ENCODE results near the gene CDH26.
"Not testable (repeated sequence)": the region's sequence is repeated elsewhere in the genome, so short reads cannot be mapped to it uniquely, and the experiment has no call there.

The CDH26 gene

DNA sequence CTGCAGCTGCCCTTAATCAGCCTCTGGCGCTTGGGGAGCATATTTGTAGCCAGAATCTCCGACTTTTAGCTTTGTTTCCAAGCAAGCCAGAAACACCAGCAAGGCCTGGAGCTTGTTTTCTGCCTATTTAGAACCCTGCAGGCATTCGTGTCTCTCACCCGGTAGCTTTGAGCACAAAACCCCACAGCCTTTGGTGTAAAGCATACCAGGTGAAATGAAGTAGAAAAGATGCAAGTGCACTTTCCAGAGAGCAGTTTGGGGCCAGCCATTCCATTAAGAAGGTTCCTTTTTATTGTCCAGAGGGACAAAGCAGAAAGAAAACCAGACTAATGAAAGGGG is 17.3 kb upstream of the CDH26 start:
- no peak for DNase-seq (ENCODE audit: low read depth, low spot score)

- no peak for DNase-seq (ENCODE audit: low read depth, low spot score)
These were observed 16.0 kb upstream of the CDH26 start for GRCh38 chr20:59942245-59942644.

- DNase-seq (ENCODE audit: low read depth, low spot score), result no peak
These were observed 13.5 kb upstream of the CDH26 start for GRCh38 chr20:59944726-59945125.

DNA sequence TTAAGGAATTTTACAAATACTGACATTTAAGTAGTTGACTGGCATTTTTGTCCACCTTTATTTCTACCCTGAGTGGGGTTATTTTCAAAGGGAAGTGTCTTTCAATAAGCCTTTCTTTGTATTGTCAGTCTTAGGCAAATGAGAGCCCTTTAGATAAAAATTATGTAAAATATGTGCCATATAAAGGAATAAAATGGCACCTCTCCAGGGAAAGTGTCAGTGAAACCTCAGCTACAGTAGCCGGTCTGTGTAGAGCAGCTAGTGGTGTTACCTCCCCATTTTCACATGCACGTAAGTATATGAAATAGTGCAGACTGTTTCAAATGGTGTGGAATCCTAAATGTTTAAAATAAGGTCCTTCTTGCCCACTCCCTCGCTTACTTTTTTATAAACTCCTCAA is 13.0 kb upstream of the CDH26 start:
- no peak for DNase-seq (ENCODE audit: low read depth, low spot score)

DNA sequence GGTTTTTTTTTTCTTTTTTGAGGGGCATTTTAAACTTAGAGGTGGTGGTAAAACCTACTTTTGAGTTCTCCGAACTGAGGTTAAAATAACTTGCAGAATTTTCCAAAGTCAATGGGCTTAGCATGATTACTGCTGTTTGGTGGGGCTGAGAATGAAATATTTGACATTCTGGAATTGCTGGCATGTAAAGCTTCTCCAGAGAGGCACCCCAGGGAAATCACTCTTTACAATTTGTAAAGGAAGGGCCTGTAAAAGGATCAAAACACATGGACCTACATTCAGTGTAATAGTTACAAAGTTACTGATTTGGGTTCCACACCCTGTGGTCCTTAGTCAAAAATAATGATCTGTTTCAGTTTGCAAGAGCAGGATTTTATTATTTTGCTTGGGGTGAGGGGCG is 12.5 kb upstream of the CDH26 start:
- no peak for DNase-seq (ENCODE audit: low read depth, low spot score)

DNA sequence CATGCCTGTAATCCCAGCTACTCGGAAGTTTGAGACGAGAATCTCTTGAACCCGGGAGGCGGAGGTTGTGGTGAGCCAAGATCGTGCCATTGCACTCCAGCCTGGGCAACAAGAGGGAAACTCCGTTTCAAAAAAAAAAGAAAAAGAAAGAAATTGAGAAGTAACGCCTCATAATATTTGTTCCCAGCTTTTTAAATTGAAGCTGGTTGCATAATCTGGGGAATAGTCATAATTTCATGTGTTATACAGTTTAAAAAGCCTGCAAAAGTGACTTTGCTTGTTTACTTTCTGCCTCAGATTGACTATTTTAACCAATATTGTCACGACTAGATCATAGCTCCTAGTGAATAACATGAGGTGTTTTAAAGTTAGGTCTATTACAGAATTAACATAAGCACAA is 10.8 kb upstream of the CDH26 start:
- DNase-seq (ENCODE audit: low read depth, low spot score), result no peak

GRCh38 chr20:59948212-59948611 is 10.0 kb upstream of the CDH26 start:
- no peak for DNase-seq (ENCODE audit: low read depth, low spot score)

DNA sequence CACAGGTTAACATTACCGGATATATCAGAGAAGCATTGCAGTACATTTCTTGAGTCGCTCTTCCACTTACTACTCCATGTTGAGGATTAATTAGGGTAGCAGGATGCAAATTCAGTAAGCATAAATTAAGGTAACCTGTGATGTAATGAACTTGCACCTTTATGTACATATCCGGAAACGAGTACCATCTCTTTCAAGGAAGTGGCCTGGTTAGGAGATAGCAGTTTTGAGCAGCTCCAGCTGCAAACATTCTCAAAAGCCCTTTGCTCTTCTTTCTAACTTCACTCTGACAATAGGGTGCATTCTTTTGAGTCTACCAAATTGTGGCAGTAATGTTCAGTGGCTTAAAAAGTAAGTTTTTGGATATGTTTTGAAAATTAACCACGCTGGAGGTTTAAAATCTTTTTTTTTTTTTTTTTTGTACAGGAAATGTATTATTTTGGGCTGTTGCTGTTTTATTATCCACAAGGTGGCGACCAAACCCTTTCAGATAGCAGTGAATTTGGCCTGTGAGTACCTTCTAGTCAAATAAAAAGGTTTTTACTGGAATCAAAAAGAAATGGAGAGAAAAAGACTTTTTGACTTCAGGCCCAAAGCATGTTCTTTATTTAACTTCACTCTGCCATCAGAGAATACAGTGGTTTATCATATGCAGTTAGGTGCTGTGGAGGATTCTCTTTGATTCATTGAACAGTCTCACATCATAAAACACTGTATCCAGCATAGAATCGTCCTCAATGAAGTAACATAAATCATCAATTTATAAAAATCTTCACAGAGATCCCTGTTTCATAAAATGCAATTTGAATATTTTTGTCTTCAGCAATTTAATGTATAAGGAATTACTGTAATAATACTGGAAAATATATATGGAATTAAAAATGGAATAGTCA is 9.1 kb upstream of the CDH26 start:
- DNase-seq (ENCODE audit: low read depth, low spot score), result no peak

- DNase-seq (ENCODE audit: low read depth, low spot score), result no peak
These were observed 8.3 kb upstream of the CDH26 start for GRCh38 chr20:59949911-59950310.

DNA sequence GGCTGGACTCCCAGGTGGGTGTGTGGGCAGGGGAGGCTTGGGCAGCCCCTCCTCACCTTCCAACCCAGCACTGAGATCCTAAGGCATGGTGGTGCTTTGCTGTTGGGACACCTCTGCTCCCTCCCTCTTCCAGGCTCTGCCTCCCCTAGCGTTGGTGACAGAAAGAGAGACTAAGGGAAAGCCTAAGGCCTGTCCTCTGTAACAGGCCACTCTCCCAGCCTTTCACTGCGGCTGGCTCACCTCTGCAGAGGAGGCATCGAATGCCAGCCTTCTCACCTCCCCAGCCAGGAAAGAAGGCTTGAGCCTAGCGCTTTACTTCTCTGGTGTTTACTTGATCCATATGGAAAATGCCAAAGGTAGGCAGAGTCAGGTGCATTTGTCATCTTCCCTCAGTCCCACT is 3.5 kb upstream of the CDH26 start:
- DNase-seq (ENCODE audit: low read depth, low spot score), result no peak

- no peak for DNase-seq (ENCODE audit: low read depth, low spot score)
These were observed 3.0 kb upstream of the CDH26 start for GRCh38 chr20:59955131-59955796.

- DNase-seq (ENCODE audit: low read depth, low spot score), result not testable (repeated sequence)
These were observed 655 bp upstream of the CDH26 start for GRCh38 chr20:59957568-59957967.

GRCh38 chr20:59958626-59959025 is 403 bp downstream of the CDH26 start:
- DNase-seq (ENCODE audit: low read depth, low spot score), result no peak

- no peak for DNase-seq (ENCODE audit: low read depth, low spot score)
These were observed 3.2 kb downstream of the CDH26 start for GRCh38 chr20:59961423-59961822.

GRCh38 chr20:59962155-59962554 is 3.9 kb downstream of the CDH26 start:
- DNase-seq (ENCODE audit: low read depth, low spot score), result no peak

DNA sequence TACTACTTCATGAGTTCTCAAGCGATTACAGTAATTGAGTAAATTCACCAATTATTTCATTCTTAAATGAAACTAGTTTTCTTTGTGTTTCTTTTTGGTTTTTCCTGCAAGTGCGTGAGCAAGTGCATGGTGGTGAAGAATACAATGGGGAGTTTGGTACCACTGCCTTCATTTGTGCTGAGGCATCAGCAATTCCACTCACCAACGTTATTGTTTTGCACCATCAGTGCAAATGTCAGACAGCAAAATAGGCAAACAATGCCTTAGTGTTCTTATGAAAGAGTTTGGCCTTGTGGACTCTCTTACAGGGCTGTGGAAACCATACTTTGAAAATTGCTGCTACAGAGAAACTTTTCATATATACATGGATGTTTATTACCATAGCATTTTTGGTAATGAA is 8.2 kb downstream of the CDH26 start:
- DNase-seq (ENCODE audit: low read depth, low spot score), result no peak

DNA sequence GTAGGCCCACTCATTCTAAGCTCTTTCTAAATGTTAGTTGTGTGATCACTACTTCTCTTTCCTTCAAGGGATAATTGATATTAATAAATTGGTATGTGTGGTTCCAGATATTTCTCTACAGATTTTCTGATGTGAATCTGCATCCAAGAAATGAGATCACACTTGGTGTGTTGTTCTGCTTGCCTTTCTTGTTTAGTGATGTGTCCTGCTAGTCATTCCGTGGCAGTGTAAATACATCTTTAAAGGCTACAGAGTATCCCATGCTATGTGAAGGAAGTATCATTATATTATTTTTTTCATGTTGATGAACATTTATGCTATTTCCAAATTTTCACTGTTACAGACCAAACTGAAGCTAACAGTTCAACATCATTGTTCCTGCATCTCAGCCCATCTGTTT is 13.2 kb downstream of the CDH26 start:
- no peak for DNase-seq (ENCODE audit: low read depth, low spot score)

DNA sequence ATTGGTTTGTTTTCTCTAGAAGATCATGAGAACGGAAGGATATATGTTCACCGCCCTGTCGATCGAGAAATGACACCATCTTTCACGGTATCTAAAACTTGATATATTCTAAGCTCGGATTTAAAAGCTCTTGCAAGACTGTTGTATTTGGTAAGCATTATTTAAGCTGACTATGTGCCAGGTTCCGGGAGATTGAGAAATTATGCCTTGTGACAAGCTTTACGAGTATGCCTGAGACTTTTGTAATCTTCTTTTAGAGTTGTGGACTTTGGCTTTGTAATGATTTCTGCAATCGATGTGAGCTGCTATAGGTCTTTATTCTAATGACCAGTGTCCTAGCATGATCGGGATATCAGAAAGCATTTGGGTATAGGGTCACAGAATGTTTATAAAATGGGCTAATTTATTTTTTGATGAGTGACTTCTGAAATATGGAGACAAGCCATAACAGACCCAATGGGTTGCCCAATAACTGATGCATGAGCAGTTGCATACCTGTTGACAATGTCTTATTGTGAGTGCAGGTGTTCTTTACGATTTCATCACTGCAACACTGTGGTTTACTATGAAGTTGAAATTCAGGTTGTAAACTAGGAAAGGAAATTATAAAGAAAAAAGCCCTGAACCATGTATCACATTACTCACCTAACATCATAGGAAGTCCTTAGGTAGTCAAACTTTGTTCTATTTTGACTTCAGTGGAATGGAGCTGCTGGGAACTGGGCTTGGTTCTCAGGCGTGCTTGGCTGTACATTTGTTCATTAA is 14.0 kb downstream of the CDH26 start:
- no peak for DNase-seq (ENCODE audit: low read depth, low spot score)

DNA sequence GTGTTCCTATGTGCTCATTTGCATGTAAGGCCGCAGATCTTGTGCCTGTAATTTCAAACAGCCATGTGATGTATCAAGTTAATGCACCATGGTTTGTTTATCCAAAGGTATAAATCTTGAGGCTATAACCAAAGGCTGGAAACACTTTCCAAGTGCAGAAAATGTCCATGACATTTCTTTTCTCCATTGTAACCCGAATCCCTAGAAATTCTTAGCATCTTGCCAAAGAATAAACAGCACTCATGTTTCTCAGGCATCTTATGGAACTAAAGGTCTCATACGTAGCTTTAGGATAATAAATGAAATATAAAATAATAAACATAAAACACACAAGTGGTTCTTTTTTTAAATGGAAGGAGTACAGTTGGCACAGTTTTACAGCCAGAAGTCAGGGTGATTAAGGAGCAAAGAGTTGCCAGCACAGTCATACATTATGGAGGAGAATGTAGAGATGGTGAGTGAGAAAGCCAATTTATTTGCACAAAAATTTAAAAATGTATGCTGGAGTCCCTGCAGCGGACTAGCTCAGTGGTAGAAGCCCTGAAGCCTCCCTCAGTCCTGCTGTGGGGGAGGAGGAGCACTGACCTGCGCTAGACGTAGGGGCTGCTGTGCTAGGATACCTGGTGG is 18.0 kb downstream of the CDH26 start:
- DNase-seq (ENCODE audit: low read depth, low spot score), result no peak

DNA sequence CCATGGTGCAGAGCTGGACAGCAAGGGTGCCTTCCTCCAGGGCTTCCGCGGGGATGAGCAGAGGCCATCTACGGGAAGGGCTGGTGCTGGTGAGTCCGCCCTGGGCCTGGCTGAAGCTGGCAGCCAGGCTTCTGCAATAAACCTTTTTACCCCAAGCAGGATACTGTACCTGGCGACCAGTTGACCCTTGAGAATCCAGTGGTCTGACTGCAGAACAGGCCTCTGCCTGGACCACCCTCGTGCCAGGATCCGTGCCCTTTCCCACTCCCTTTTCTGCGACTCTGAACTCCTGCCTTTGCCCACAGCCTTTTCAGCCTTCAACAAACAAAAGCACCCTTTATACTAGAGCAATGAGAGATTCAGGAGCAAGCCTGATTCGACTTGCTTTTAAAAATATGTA is 18.9 kb downstream of the CDH26 start:
- no peak for DNase-seq (ENCODE audit: low read depth, low spot score)

DNA sequence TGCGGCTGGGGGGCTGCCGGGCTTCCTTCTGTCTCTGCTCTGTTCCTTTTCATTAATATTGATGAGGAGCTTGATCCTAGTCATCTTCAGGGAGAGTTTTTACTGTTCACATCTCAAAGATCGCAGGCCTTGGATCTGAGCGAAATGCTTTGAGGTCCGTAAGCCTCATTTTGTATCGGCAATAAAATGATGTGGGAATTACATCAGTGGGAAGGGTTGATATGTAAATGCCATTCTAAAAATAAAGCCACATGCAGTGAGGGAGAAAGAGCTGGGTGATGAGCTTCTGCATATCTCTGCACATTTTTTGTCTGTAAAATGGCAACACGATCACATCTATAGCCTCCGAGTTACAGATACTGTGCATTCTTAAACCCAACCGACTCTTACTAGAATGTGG is 24.9 kb downstream of the CDH26 start:
- DNase-seq (ENCODE audit: low read depth, low spot score), result no peak

DNA sequence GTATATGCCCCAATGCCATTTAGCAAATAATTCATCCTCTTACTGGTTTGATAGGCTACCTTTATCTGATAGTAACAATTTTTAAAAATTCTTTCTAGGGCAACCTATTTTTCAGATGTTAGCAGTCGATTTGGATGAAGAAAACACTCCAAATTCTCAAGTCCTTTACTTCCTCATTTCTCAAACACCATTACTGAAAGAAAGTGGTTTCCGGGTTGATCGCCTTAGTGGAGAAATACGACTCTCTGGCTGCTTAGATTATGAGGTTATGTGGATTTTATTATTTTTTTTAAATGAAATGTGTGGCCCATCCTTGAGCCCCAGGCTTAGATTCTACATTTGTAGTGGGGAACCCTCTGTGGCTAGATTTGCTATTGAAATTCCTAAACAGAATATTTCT is 26.3 kb downstream of the CDH26 start:
- DNase-seq (ENCODE audit: low read depth, low spot score), result no peak

Measured in activated CD4-positive, CD25-positive, alpha-beta regulatory T cell treated with anti-CD3 and anti-CD28 coated beads, Interleukin-2, amount 50 U/mL, for 16 hours (primary cell).